B cell (primary cell): ENCODE data around the gene ANTXR1. TPM values are rescaled to one million over a fixed set of nuclear protein-coding genes. Genes with fewer than 3 reads are reported as not detected.

Experiments used
- ATAC-seq: fragments of 200-7000 bp; cut with Tn5 transposase; one replicate; pipeline ENCODE4 v1.10.0; 2021; ENCODE audit warnings: low read depth, mild to moderate bottlenecking, moderate number of reproducible peaks, moderate library complexity
- CTCF ChIA-PET: fragments of 350-600 bp; sonication (Branson Sonifier 250); formaldehyde crosslinking; loops from one replicate; lab custom pipeline; 2021; ENCODE audit warnings: antibody characterized with exemption, inconsistent platforms; lab: Charles Lee
- POLR2A ChIA-PET: fragments of 350-600 bp; sonication (Branson Sonifier 250); formaldehyde crosslinking; loops from one replicate; lab custom pipeline; 2021; ENCODE audit warnings: antibody characterized with exemption; lab: Charles Lee
- DNase-seq: peaks from one replicate; pipeline ENCODE4 v3.0.0; 2013
- H2AFZ ChIP-seq: 2 replicates; pipeline ENCODE4 v1.6.1; 2012; ENCODE audit warnings: mild to moderate bottlenecking, low read depth, low read length; ENCODE audit not compliant: insufficient read depth, poor library complexity, severe bottlenecking
- H3K27ac ChIP-seq, 2 donors: 1 replicate in 1 of 2; 2 replicates in 1 of 2; pipeline ENCODE4 v1.5.1; 2012 to 2013; ENCODE audit warnings: low read length in 2 of 2, mild to moderate bottlenecking in 2 of 2, moderate library complexity in 1 of 2
- H3K27me3 ChIP-seq, 4 experiments: fragments of 200-600 bp in 1 of 4; sonication (generic) in 1 of 4; replicated peaks in 1 of 4; 1 replicate in 2 of 4; 2 replicates in 2 of 4; pipeline versions ENCODE4 v1.6.1 to v1.7.0; 2013 to 2016; ENCODE audit warnings: low read length in 3 of 4, mild to moderate bottlenecking in 2 of 4, mixed read lengths in 1 of 4, moderate library complexity in 1 of 4; ENCODE audit not compliant: insufficient read depth in 4 of 4, control insufficient read depth in 3 of 4; ENCODE audit errors: control extremely low read depth in 1 of 4
- H3K36me3 ChIP-seq, 2 experiments: replicated peaks in 1 of 2; 1 replicate in 1 of 2; 2 replicates in 1 of 2; pipeline versions ENCODE4 v1.6.1 to v1.7.1; 2013; ENCODE audit warnings: low read length in 1 of 2; ENCODE audit not compliant: insufficient read depth in 2 of 2, control insufficient read depth in 1 of 2; ENCODE audit errors: control extremely low read depth in 1 of 2, extremely low read depth in 1 of 2
- H3K4me1 ChIP-seq, 2 donors: fragments of 200-600 bp in 1 of 2; sonication (generic) in 1 of 2; 1 replicate in 1 of 2; 2 replicates in 1 of 2; pipeline versions ENCODE4 v1.5.1 to v1.6.1; 2013 to 2017; ENCODE audit warnings: low read length in 2 of 2; ENCODE audit not compliant: control insufficient read depth in 2 of 2, insufficient read depth in 2 of 2
- H3K4me2 ChIP-seq: replicated peaks from 2 replicates; pipeline ENCODE3; 2012; ENCODE audit warnings: mild to moderate bottlenecking, low read depth, low read length; ENCODE audit not compliant: poor library complexity, severe bottlenecking
- H3K4me3 ChIP-seq, 5 experiments: fragments of 200-600 bp in 1 of 5; sonication (generic) in 1 of 5; 1 replicate in 3 of 5; 2 replicates in 2 of 5; pipeline versions ENCODE4 v1.5.1 to v1.7.0; 2011 to 2016; ENCODE audit warnings: low read length in 4 of 5, mild to moderate bottlenecking in 4 of 5, low read depth in 2 of 5, control low read depth in 1 of 5, moderate library complexity in 1 of 5; ENCODE audit not compliant: insufficient read depth in 1 of 5; ENCODE audit errors: control extremely low read depth in 1 of 5, extremely low read depth in 1 of 5
- H3K79me2 ChIP-seq: fragments of 200-600 bp; sonication (generic); one replicate; pipeline ENCODE4 v1.6.0; 2016; ENCODE audit warnings: low read length; ENCODE audit not compliant: control insufficient read depth, insufficient read depth
- H3K9ac ChIP-seq: fragments of 200-600 bp; sonication (generic); 2 replicates; pipeline ENCODE4 v1.6.1; 2017; ENCODE audit warnings: mild to moderate bottlenecking, low read length, moderate library complexity
- H3K9me3 ChIP-seq, 3 donors: one replicate each; pipeline versions ENCODE4 v1.6.1 to v1.7.1; 2013; ENCODE audit warnings: low read length in 2 of 3; ENCODE audit not compliant: control insufficient read depth in 2 of 3, insufficient read depth in 1 of 3; ENCODE audit errors: control extremely low read depth in 1 of 3
- H4K20me1 ChIP-seq: 2 replicates; pipeline ENCODE4 v1.6.0; 2012; ENCODE audit warnings: mild to moderate bottlenecking, low read length; ENCODE audit not compliant: insufficient read depth, control insufficient read depth, poor library complexity, severe bottlenecking
- H3K27ac Mint-ChIP-seq: one replicate; pipeline ENCODE4 v1.8.0; 2021; ENCODE audit warnings: mixed read lengths
- H3K27me3 Mint-ChIP-seq: one replicate; pipeline ENCODE4 v1.8.0; 2021; ENCODE audit warnings: mixed read lengths
- H3K4me1 Mint-ChIP-seq: one replicate; pipeline ENCODE4 v1.8.0; 2021; ENCODE audit warnings: mixed read lengths
- H3K4me3 Mint-ChIP-seq: one replicate; pipeline ENCODE4 v1.8.0; 2021; ENCODE audit warnings: mixed read lengths
- H3K9me3 Mint-ChIP-seq: one replicate; pipeline ENCODE4 v1.8.0; 2022; ENCODE audit warnings: mixed read lengths; ENCODE audit not compliant: insufficient read depth
- EZH2 ChIP-seq: IDR thresholded peaks from 2 replicates; pipeline ENCODE4 v1.6.1; 2012; ENCODE audit warnings: borderline replicate concordance, low read depth, mild to moderate bottlenecking, moderate library complexity, low read length; ENCODE audit not compliant: insufficient read depth, poor library complexity, severe bottlenecking
- WGBS: methylation state at CpG from one replicate; pipeline ENCODE4 v1.1.5; 2013; ENCODE audit warnings: missing lambda C conversion rate; ENCODE audit not compliant: insufficient coverage; 5-methylcytosine and 5-hydroxymethylcytosine counted together
- intact Hi-C: fragments of 100-400 bp; cut with micrococcal nuclease; formaldehyde crosslinking; loops from one replicate; pipeline ENCODE4 v1.10.0; 2022
- polyA plus RNA-seq: library from polyadenylated mRNA; depleted of rRNA; stranded (reverse); fragments of >200 nt; gene quantifications from 2 replicates; pipeline ENCODE4 v1.2.3, GENCODE V29; 2012
- total RNA-seq, 2 donors: library from RNA; stranded (reverse); fragments of 120-200 nt in 1 of 2; gene quantifications; 1 replicate in 1 of 2; 2 replicates in 1 of 2; pipeline versions ENCODE4 v1.2.3 to v1.2.4, GENCODE V29; 2013 to 2022
- TF ChIP-seq, protein P1 (sequence below): fragments of 200-600 bp; IDR thresholded peaks from one replicate; pipeline ENCODE4 v1.8.0; 2022; ENCODE audit warnings: antibody characterized with exemption, mild to moderate bottlenecking

Gene ANTXR1
- total and polyA plus RNA-seq, 2 donors (not counting 1 experiment from before 2014, with no cell fraction given): not detected

DNA sequence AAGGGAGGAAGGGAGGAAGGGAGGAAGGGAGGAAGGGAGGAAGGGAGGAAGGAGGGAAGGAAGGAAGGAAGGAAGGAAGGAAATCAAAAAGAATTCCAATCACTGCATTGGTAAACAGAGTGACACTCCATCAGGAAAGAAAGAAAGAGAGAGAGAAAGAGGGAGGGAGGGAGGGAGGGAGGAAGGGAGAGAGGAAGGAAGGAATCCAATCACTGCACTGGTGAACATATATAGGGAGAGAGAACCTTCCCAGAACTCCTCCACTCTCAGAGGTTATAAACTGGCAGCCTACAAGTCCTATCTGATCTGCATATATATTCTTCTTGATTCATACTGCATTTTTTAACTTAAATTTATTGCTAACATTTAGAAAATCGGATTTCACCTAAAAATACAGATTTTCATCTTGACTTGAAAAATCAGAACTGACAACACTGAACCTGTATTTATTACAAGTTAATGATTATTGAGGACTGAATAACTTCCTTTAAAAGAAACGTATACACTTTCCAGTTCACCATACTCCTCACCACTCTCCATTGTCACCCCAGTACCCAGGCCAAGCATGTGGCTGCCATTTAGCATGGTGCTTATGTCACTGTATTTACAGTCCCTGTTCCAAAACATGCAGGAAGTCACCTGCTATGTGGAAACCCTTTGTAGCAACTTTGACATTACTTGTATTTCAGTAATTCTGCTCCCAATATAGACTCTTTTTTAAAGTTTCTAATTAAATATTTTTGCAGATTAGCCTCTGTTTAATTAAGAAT lies 83.5 kb downstream of the ANTXR1 start:
- Mint-ChIP-seq H3K9me3 (no peaks in the 10 kb centered on the region), H3K4me3 (no peak overlapping the region), H3K4me1 (no peaks in the 10 kb centered on the region), H3K27me3 (peaks cover 9% of the 10 kb centered on the region), H3K27ac (no peak overlapping the region)
- peaks cover 0 to 6% (median 0%) of the 10 kb centered on the region in 4 experiments for H3K27me3 ChIP-seq
- H4K20me1 ChIP-seq: no peaks in the 10 kb centered on the region
- no peak overlapping the region for H3K4me3 ChIP-seq
- H2AFZ ChIP-seq: no peak overlapping the region
- TF ChIP-seq, protein P1, sequence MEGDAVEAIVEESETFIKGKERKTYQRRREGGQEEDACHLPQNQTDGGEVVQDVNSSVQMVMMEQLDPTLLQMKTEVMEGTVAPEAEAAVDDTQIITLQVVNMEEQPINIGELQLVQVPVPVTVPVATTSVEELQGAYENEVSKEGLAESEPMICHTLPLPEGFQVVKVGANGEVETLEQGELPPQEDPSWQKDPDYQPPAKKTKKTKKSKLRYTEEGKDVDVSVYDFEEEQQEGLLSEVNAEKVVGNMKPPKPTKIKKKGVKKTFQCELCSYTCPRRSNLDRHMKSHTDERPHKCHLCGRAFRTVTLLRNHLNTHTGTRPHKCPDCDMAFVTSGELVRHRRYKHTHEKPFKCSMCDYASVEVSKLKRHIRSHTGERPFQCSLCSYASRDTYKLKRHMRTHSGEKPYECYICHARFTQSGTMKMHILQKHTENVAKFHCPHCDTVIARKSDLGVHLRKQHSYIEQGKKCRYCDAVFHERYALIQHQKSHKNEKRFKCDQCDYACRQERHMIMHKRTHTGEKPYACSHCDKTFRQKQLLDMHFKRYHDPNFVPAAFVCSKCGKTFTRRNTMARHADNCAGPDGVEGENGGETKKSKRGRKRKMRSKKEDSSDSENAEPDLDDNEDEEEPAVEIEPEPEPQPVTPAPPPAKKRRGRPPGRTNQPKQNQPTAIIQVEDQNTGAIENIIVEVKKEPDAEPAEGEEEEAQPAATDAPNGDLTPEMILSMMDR: no peak
- TF ChIP-seq EZH2: no peak
- H3K9me3 ChIP-seq: no peaks in the 10 kb centered on the region
- ATAC-seq: no peak
- H3K4me2 ChIP-seq: no peak overlapping the region
- no peak overlapping the region for H3K9ac ChIP-seq
- no CpG with 5 or more reads among the region's 2 CpGs for WGBS
- H3K4me1 ChIP-seq: no peaks in the 10 kb centered on the region
- ChIA-PET CTCF (no interaction called here), POLR2A (no interaction called here)
- no peaks in the 10 kb centered on the region for H3K79me2 ChIP-seq
- intact Hi-C loops: no loop called here
- no peaks in the 10 kb centered on the region for H3K36me3 ChIP-seq
- DNase-seq: no peak
- H3K27ac ChIP-seq: no peak overlapping the region

DNA sequence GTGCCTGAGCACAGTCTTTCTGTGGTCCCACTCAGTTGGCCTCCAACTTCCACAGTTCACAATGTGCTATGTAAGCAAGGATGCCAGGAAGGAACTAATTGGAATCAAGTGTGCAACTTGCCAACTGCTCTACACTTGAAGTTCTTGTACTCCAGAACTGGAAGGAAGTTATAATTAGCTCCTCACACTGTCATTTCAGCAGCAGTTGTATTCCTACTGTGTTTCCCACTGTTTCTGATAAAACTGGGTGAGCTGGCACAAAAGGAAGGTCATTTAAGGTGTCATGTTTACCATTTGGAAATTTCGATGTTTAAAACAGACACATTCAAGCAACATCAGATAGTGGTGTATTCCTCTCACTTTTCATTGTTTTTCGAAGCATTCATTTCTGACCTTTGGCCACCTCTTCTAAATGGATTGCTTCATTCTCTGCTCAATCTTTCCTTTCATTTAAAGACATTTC lies 84.2 kb downstream of the ANTXR1 start:
- Histone ChIP-seq H3K27me3 (peaks cover 0 to 6% (median 0%) of the 10 kb centered on the region in 4 experiments), H3K79me2 (no peaks in the 10 kb centered on the region), H2AFZ (no peak overlapping the region), H3K27ac (no peak overlapping the region), H3K9me3 (no peaks in the 10 kb centered on the region), H3K4me1 (no peaks in the 10 kb centered on the region), H3K4me2 (no peak overlapping the region), H3K4me3 (no peak overlapping the region), H4K20me1 (no peaks in the 10 kb centered on the region), H3K9ac (no peak overlapping the region), H3K36me3 (no peaks in the 10 kb centered on the region)
- ChIA-PET CTCF (no interaction called here), POLR2A (no interaction called here)
- ATAC-seq (no peak), DNase-seq (no peak)
- no peak overlapping the region for H3K27ac Mint-ChIP-seq
- no peak overlapping the region for H3K4me3 Mint-ChIP-seq
- TF ChIP-seq, protein P1: no peak
- TF ChIP-seq EZH2: no peak
- H3K27me3 Mint-ChIP-seq: peaks cover 10% of the 10 kb centered on the region
- WGBS: no CpG with 5 or more reads among the region's 2 CpGs
- no peaks in the 10 kb centered on the region for H3K9me3 Mint-ChIP-seq
- intact Hi-C loops: no loop called here
- H3K4me1 Mint-ChIP-seq: no peaks in the 10 kb centered on the region
